GM19238 (cell line): ENCODE measurements around the gene RBBP8NL.

ENCODE experiments used
- DNase-seq: peaks from one replicate; pipeline ENCODE4 v3.0.0; 2011; ENCODE audit warnings: low spot score; ENCODE audit not compliant: insufficient read length

The RBBP8NL gene

GRCh38 chr20:62427172-62428001 lies at the start of gene RBBP8NL:
Gene RBBP8NL (minus strand): TSS chr20:62427539. CDS start chr20:62419647, 7,892 bp downstream.
- DNase-seq: no peak

GRCh38 chr20:62476056-62476838 lies 48.9 kb upstream of the RBBP8NL start:
- no peak for DNase-seq

GRCh38 chr20:62475772-62476055 lies 48.4 kb upstream of the RBBP8NL start, which contains the start of gene GATA5:
Gene GATA5 (minus strand): TSS chr20:62475995. CDS start chr20:62475521, 474 bp downstream.
- no peak for DNase-seq

- no peak for DNase-seq
These were observed 47.9 kb upstream of the RBBP8NL start for GRCh38 chr20:62475027-62475771.

- no peak for DNase-seq
These were observed 47.3 kb upstream of the RBBP8NL start for GRCh38 chr20:62474604-62475026.

GRCh38 chr20:62473717-62474603 lies 46.6 kb upstream of the RBBP8NL start:
- no peak for DNase-seq

- no peak for DNase-seq
These were observed 45.7 kb upstream of the RBBP8NL start for GRCh38 chr20:62472941-62473585.

- DNase-seq: no peak
These were observed 45.0 kb upstream of the RBBP8NL start for GRCh38 chr20:62472138-62472940.

GRCh38 chr20:62470459-62470858 lies 43.1 kb upstream of the RBBP8NL start:
- no peak for DNase-seq

GRCh38 chr20:62470001-62470400 lies 42.7 kb upstream of the RBBP8NL start:
- no peak for DNase-seq

- DNase-seq: no peak
These were observed 42.0 kb upstream of the RBBP8NL start for GRCh38 chr20:62469352-62469751.

GRCh38 chr20:62466806-62467537 lies 39.6 kb upstream of the RBBP8NL start:
- DNase-seq: no peak

- no peak for DNase-seq
These were observed 38.9 kb upstream of the RBBP8NL start for GRCh38 chr20:62466072-62466760.

GRCh38 chr20:62464990-62465389 lies 37.7 kb upstream of the RBBP8NL start:
- DNase-seq: no peak

GRCh38 chr20:62464425-62464770 lies 37.1 kb upstream of the RBBP8NL start:
- no peak for DNase-seq

- DNase-seq: no peak
These were observed 36.5 kb upstream of the RBBP8NL start for GRCh38 chr20:62463651-62464424.

GRCh38 chr20:62462976-62463592 lies 35.7 kb upstream of the RBBP8NL start:
- DNase-seq: no peak
